8988T (cell line): Measurements from ENCODE around the gene CNTN5.
"Not testable (repeated sequence)": the region's sequence is repeated elsewhere in the genome, so short reads cannot be mapped to it uniquely, and the experiment has no call there.

Experiments
- DNase-seq: peaks from one replicate; pipeline ENCODE4 v3.0.0; 2011

The CNTN5 gene

DNA sequence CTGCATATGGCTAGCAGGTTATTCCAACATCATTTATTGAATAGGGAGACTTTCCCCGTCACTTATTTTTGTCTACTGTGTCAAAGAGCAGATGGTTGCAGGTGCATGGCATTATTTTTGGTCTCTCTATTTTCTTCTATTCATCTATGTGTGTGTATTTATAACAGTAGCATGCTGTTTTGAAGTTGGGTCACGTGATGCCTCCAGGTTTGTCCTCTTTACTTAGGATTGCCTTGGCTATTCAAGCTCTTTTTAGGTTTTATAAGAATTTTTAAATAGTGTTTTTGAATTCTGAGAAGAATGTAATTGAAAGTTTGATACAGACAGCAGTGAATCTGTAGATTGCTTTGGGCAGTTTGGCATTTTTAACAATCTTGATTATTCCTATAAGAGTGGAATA lies 770.6 kb downstream of the CNTN5 start:
- no peak for DNase-seq

- no peak for DNase-seq
Observed at GRCh38 chr11:99795999-99796398, 775.2 kb downstream of the CNTN5 start.

- no peak for DNase-seq
Observed at GRCh38 chr11:99803501-99803900, 782.8 kb downstream of the CNTN5 start.

GRCh38 chr11:99812516-99812915 lies 791.8 kb downstream of the CNTN5 start:
- no peak for DNase-seq

DNA sequence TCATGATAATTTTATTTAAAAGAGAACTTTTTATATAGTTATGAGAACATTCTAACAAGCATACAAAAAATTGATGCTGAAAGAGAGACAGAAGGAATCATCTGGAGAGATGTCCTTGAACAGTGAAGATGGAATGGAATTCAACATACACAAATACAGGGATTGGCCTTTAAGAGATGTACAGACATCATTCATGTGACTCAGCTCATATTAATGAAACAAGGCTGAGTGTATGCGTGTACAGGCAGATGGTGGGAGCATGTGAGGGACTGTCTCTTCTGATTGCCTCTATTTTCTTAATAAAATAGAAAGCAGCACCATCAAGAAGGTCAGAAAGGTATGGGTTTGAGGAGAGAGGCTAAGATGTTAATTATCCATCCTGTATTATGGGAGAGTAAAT lies 793.3 kb downstream of the CNTN5 start:
- DNase-seq, result no peak

GRCh38 chr11:99814738-99815137 lies 794.0 kb downstream of the CNTN5 start:
- no peak for DNase-seq

DNA sequence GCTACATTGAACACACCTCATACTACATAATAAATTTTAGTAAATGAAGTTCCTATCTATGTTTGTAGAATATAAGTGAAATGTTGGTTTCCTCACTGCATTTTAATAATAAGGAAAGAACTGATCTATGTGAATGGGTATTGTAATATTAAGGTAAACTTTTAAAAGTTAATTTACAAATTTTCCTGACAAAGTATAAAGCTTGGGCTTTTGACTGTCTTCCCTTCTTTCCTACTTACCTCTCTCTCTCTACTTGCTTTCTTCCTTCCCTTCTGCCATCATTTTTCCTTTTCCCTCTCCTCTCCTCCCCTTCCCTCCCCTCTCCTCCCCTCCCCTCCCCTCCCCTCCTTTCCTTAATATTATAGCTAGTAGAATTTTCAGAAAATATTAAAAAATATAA lies 798.2 kb downstream of the CNTN5 start:
- no peak for DNase-seq

GRCh38 chr11:99822846-99823565 lies 802.3 kb downstream of the CNTN5 start:
- DNase-seq, result no peak

GRCh38 chr11:99836739-99837138 lies 816.0 kb downstream of the CNTN5 start:
- not testable (repeated sequence) for DNase-seq

DNA sequence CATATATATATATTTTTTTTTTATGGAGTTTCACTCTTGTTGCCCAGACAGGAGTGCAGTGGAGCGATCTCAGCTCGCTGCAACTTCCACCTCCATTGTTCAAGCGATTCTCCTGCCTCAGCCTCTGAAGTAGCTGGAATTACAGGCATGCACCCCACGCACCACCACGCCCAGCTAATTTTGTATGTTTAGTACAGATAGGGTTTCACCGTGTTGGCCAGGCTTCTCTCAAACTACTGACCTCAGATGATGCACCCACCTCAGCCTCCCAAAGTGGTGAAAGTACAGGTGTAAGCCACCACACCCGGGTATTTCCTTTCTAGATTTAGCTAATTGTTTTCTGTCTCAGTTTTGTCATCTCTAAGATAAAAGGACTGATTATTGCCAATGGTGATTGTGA lies 821.1 kb downstream of the CNTN5 start:
- no peak for DNase-seq

- no peak for DNase-seq
Observed at GRCh38 chr11:99865951-99866350, 845.2 kb downstream of the CNTN5 start.

- DNase-seq, result no peak
Observed at GRCh38 chr11:99881610-99882009, 860.9 kb downstream of the CNTN5 start.

DNA sequence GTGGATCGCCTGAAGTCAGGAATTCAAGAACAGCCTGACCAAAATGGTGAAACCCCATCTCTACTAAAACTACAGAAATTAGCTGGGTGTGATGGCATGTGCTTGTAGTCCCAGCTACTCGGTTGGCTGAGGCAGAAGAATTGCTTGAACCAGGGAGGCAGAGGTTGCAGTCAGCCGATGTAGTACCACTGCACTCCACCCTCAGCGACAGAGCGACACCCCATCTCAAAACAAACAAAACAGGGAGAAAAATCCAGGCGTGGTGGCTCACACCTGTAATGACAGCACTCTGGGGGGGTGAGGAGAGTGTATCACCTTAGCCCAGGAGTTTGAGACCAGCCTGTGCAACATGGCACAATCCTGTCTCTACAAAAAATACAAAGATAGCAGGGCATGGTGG lies 864.0 kb downstream of the CNTN5 start:
- no peak for DNase-seq

DNA sequence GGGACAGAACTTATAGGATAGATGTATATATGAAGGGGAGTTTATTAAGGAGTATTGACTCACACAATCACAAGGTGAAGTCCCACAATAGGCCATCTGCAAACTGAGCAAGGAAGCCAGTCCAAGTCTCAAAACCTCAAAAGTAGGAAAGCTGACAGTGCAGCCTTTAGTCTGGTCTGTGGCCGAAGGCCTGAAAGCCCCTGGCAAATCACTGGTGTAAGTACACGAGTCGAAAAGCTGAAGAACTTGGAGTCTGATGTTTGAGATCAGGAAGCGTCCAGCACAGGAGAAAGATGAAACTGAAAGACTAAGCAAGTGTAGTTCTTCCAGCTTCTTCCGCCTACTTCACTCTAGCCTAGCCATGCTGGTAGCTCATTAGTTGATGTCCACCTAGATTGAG lies 866.7 kb downstream of the CNTN5 start:
- DNase-seq, result no peak

DNA sequence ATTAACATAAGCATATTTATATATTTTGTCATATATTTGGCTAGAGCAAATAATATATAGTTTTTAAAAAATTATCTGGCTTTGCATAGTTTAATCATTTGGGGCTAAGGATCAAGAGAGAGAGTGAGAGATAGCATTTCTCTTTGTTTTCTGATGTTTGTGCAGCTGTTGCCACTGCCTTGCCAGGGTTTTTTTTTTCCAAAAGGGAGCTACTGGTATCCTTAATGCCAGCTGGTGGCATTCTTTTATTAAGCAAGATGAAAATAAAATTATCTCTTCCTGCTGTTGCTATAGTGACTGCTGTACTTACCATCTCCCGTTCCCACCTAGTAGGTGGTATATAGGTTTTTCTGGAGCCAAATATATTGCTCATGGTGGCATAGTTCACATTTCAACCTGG lies 873.1 kb downstream of the CNTN5 start:
- DNase-seq, result no peak

GRCh38 chr11:99901175-99901574 lies 880.4 kb downstream of the CNTN5 start:
- no peak for DNase-seq

DNA sequence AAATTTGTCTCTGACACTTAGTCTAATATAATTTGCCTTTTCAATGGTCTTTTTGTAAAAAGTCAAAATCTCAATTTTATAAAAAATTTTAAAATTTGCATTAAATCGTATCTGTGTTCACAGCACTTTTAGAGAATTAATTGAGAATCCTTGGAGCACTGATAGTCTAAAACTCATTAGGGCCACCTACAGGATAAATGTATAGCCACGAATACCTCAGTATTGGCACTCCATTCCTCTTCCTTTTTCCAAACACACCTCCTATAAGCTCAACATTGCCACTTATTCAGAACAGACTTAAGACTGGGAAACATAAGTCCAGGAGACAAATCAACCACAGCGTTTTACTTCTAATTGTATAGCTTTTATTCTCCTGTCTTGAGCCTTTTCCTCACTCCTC lies 890.4 kb downstream of the CNTN5 start:
- DNase-seq, result no peak

GRCh38 chr11:99916078-99916477 lies 895.3 kb downstream of the CNTN5 start:
- no peak for DNase-seq

DNA sequence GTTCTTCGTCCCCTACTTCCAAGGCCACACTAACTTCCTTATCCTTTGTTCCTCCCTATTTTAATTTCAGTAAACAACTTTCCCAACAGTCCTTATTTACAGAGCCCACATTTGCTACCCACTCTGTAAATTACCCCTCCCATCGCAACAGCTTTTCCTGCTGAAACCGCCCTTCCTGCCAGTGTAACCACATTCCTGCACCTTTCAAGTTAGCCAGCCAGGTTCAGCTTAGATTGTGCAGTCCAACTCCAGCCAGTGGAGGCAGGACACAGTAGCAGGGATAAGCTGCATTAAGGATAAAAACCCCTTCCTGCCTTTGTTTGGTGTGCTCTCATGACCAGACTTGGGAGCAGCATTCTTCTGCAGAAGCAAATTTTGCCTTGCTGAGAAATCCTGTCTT lies 898.0 kb downstream of the CNTN5 start:
- no peak for DNase-seq

DNA sequence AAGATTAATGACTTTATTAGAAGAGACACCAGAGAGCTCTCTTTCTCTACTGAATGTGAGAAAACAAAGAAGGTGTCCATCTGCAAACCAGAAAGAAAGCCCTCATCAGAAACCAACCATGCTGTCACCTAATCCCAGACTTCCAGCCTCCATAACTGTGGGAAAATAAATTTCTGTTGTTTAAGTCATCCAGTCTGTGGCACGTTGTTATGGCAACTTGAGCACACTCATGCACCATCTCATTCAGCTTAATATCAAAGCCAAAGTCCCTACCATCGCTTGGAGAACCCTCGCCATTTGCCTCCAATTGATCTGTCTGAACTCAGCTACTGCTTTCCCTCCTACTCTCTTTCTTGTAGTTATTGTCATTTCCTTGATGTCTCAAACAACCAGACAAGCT lies 900.2 kb downstream of the CNTN5 start:
- no peak for DNase-seq

DNA sequence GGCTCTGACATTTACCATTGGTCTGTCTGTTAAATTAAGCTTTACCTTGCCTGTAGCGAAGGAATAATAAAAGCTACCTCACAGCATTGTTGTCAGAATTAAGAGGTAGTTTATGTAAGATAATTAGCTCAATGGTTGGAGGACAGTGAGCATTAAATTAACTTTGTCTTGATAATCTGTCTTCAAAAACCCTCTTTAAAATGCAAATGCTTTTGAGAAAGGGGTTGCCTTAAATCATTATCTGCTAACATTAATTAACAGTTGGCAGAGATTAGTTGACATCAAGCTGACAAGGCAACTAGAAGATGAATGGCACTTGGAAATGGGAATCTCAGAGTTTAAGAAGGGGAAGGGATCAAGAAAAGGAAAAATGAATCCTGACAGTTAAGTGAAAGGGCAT lies 905.2 kb downstream of the CNTN5 start:
- DNase-seq, result no peak

GRCh38 chr11:99932684-99933083 lies 911.9 kb downstream of the CNTN5 start:
- no peak for DNase-seq

GRCh38 chr11:99934008-99934407 lies 913.3 kb downstream of the CNTN5 start:
- DNase-seq, result no peak

DNA sequence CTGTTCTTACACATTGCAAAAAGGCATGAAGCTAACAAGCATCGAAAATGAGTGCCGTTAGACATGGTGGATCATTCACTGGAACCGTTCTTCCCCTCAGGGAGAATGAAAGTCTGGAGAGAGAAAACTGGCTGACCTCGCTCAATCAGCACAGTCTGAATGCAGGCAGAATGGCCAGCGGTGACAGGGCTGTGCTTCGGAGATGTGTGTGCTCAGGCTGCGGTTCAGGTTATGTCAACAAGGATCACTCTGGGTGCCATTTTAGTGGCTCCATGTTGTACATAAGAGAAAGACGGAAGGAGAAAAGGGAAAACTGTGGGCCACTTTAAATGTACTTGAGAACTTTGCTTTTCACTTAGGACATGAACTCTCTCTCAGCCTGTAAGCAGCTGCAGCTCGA lies 916.6 kb downstream of the CNTN5 start:
- no peak for DNase-seq

DNA sequence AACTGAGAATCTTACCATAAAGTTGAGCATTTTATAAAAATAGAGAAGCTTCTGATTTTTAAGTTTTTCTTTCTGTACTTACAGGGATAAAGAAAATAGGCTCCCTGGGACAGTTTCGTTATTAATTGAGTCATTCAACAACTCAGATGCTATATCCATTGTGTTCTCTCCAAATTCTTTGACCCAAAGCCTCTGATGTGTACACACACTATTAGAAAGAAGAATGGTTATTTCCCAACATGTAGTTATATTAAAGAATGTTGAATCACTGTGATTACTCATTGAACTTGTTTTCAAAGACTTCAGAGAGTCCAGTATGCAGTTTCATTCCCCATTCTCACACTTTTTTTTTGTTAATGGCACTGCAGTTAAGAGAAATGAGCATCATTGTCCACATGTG lies 932.1 kb downstream of the CNTN5 start:
- DNase-seq, result no peak

DNA sequence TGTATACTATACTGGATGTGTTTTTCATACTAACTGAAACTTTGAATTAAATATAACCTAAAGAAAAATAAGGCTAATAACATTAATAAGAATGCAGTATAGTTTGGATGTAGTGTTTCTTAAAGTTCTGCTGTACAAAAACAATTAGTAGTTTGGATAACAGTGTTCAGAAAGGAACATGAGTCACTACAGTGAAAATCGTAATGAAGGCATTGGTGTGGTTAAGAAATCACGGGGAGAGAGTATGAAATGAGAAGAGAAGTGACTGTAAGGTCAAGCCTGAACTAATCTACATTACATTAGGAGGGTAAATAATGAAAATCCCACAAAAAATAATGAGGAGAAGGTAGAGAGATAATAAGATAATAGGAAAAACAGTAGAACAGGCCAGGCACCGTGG lies 939.8 kb downstream of the CNTN5 start:
- no peak for DNase-seq
